ENCODE results near the gene STIM2.
"Not testable (repeated sequence)": the region's sequence is repeated elsewhere in the genome, so short reads cannot be mapped to it uniquely, and the experiment has no call there.

The STIM2 gene

GRCh38 chr4:26958925-26959653 is 98.4 kb downstream of the STIM2 start:
- no peak for DNase-seq

DNA sequence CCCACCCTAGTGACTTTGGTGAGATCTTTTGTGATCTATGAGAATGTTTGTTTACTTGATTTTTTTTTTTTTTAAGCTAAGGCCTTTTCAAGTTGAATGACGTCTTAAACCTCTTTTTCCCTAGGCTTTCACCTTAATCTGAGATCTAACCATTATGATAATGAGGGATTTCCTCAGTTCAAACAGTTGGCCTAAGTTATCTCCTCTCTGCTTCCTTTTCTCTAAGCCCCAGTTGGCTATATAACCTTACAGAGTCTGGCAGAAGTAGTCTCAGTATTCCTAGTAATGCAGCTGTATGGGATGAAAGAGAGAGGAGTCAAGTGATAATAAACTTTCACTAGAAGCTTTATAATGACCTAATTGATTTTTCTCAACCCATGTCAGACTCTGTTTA is 99.0 kb downstream of the STIM2 start:
- DNase-seq = no peak

- DNase-seq = no peak
Measured at GRCh38 chr4:26962720-26963119, 102.1 kb downstream of the STIM2 start.

DNA sequence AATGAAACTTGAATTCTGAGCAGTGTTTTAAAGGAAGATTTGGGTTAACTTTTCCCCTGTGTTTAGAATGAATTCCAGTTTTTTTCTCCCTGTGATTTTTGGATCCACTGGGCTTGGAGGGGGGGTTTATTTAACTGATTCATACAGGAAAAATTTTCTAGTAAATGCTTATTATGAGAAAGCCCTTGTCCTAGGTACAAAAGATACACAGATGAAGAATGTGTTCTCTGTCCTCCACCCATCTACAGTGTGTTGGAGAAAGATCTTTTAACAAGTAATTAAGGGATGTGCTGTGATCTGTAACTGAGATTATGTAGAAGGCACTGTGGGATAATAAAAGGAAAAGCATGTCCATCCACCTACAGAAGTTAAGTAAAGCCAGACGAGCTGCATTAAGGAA is 103.9 kb downstream of the STIM2 start:
- DNase-seq = no peak

- DNase-seq = no peak
Measured at GRCh38 chr4:26964994-26965393, 104.4 kb downstream of the STIM2 start.

- DNase-seq = not testable (repeated sequence)
Measured at GRCh38 chr4:26975464-26976181, 115.0 kb downstream of the STIM2 start.

- DNase-seq = no peak
Measured at GRCh38 chr4:26978387-26979053, 117.9 kb downstream of the STIM2 start.

DNA sequence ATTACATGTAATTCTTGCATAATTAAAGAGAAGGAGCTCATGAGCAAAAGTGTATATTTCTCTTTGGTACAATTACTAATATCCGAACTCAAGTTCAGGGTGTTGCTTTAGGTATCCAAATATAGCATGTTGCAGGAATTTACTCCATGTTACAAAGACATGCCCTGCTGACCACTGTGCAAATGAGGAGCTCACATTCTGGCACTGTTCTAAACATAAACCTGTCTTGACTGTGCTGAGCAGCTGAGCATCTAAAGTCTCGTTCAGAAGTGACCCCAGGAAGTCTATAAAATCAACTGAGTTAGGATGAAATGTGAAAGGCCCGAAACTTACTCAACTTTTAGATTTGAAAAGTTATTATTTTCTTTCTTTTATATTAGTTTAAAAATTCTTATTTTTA is 124.3 kb downstream of the STIM2 start:
- DNase-seq = no peak

DNA sequence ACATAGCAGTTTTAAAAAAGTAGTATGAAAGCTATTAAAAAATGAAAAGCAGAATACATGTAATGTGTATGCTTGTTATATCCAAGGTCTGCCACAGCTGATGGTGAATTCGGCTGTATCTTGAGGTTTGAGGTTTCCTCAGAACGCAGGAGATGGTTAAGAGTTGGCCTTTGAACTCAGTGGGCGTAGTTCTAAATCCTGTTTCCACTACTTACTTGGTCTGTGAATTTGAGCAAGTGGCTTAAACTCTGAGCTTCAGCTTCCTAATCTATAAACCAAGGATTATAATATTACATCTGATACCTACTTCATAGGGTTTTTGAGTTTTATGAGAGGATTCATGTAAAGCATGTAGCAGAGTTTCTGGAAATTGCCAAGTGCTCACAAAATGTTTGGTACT is 125.2 kb downstream of the STIM2 start:
- DNase-seq = no peak

- DNase-seq = no peak
Measured at GRCh38 chr4:26987191-26987590, 126.5 kb downstream of the STIM2 start.

- no peak for DNase-seq
Measured at GRCh38 chr4:26991057-26991456, 130.4 kb downstream of the STIM2 start.

GRCh38 chr4:26992657-26993361 is 132.2 kb downstream of the STIM2 start:
- no peak for DNase-seq

- DNase-seq = no peak
Measured at GRCh38 chr4:26993539-26993938, 132.9 kb downstream of the STIM2 start.

GRCh38 chr4:26993967-26994366 is 133.3 kb downstream of the STIM2 start:
- DNase-seq = no peak

GRCh38 chr4:26995316-26995715 is 134.7 kb downstream of the STIM2 start:
- DNase-seq = no peak

GRCh38 chr4:26996745-26997144 is 136.1 kb downstream of the STIM2 start:
- no peak for DNase-seq

DNA sequence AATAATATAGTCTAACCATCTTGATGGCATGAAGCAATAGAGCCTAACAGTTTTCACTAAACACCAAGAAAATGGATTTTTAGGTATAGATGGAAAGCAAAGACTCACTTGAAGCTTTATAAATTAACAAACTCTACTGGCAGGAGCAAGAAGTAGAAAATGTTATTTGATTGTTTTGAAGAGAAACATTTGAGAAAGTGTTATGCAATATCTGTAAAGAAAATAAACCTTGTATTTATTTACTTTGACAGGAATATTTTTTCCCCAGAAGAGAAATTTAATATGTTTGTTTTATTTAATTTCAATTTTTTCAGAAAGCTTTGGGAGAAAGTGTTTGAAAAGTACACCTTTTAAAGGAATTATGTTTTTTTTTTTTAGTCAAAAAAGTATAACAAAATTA is 139.0 kb downstream of the STIM2 start:
- DNase-seq = no peak

GRCh38 chr4:27000122-27000521 is 139.5 kb downstream of the STIM2 start:
- DNase-seq = no peak

GRCh38 chr4:27000820-27001219 is 140.2 kb downstream of the STIM2 start:
- DNase-seq = no peak

DNA sequence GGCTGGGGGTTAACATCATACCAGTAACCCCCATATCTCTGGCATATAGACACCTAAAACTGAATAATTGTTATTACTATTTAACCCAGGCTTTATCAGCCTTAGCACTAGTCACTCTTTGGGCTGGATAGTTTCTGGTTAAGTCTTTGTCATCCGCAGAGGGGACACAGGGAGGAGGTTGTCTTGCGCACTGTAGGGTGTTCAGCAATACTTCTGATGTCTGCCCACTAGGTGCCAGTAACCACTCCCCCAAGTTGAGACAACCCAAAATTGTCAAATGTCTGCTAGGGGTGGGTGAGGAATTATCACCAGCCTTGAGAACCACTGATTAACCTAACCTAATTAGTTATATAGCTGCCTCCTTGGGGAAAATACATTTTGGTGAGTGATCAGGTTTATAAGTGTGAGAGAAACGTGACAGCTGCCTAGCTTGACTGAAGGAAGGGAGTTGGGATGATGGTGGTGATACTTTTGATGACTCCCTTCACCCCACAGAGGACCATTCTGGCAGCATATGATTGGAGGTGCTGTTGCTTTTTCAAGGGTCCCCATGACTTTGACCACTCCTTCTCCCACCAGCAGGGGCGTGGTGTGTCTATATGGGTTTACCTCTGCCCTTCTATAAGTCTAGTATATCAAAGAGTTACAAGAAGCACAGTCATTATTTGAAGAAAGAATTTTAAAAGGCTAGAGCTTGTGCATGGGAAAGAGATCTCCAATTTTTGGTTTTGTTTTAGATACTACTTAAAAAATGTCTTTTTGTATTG is 140.9 kb downstream of the STIM2 start:
- no peak for DNase-seq

DNA sequence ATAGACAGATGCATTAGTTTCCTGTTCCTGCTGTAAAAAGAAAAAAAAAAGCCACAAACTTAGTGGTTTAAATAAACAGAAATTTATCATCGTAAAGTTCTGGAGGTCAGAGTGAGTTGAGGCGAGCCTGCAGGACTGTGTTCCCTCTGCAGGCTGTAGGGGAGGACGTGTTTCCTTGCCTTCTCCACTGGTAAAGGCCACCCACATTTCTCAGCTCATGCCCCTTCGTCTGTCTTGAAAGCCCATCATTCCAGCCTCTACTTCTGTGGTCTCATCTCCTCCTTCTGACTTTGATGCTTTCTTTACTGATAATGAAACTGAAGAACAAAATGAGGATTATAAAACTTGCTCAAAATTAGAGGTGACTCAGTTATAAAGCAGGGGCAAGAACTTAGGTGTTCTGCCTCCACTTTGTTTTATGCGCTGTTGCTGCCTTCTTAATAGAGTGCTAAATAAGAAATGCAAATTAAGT is 143.0 kb downstream of the STIM2 start:
- DNase-seq = peak; percentile 59

DNA sequence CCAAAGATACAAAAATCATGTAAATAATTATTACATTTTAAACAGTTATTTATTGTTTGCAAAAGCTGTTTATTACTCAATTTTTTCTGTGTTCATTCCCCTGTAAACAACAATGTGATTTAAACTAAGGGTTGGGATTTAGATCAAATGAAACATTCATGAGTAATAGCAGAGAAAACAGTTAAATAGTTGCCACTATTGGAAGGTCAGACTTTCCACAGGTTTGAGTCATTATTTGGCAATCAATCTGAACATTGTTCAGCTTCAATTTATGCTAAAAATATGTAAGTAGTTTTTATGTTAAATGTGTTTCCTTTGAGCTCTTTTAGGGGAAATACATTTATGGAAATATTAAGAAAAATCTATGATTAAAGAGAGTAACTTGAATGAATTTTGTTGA is 144.9 kb downstream of the STIM2 start:
- DNase-seq = no peak
